Right ventricle myocardium superior (tissue), 1 donor: Measurements from ENCODE around the gene ACSL5. TPM values are rescaled to one million over a fixed set of nuclear protein-coding genes. Genes with fewer than 3 reads are reported as not detected.
"Not testable (repeated sequence)": the region's sequence is repeated elsewhere in the genome, so short reads cannot be mapped to it uniquely, and the experiment has no call there.

Experiments
- ATAC-seq: fragments of 200-7000 bp; cut with Tn5 transposase; one replicate; pipeline ENCODE4 v1.9.1; 2020; ENCODE audit warnings: mild to moderate bottlenecking; ENCODE audit not compliant: poor library complexity
- DNase-seq: peaks from one replicate; pipeline ENCODE4 v3.0.0-alpha.2; 2020
- intact Hi-C: fragments of 100-400 bp; cut with DNase I; formaldehyde crosslinking; loops from one replicate; pipeline ENCODE4 v1.11.2; 2022
- total RNA-seq: library from RNA; stranded (reverse); fragmentation: NEBNext Ultra II Directional; extraction: Animal tissue kit (Norgen Biotek cat#: 25700); gene quantifications from one replicate; pipeline ENCODE4 v1.2.1, GENCODE V29; 2021
- donor health status: DM: no; HTN: yes; CAD: no; lungs with severe emphysema.

Gene ACSL5
- total RNA-seq, 1 donor from 2014 or later = 6.0 TPM

- DNase-seq (no peak), ATAC-seq (no peak)
- intact Hi-C loops = no loop called here
Measured at GRCh38 chr10:112369495-112370423, 4.2 kb upstream of the ACSL5 start.

GRCh38 chr10:112370424-112370819, 3.5 kb upstream of the ACSL5 start:
- intact Hi-C loops = no loop called here
- DNase-seq (no peak), ATAC-seq (no peak)

- ATAC-seq, intact Hi-C loops, DNase-seq: not testable (repeated sequence)
Measured at GRCh38 chr10:112371326-112371725, 2.6 kb upstream of the ACSL5 start.

- ATAC-seq, intact Hi-C loops, DNase-seq: not testable (repeated sequence)
Measured at GRCh38 chr10:112372182-112372810, 1.6 kb upstream of the ACSL5 start.

- no peak for DNase-seq
- intact Hi-C loops = no loop called here
- ATAC-seq = peak; percentile 27
Measured at GRCh38 chr10:112374724-112375541, 1.0 kb downstream of the ACSL5 start.

- peak; percentile 82 for ATAC-seq
- intact Hi-C loops = no loop called here
- peak; percentile 80 for DNase-seq
Measured at GRCh38 chr10:112375721-112376395, 1.9 kb downstream of the ACSL5 start.

GRCh38 chr10:112376396-112376790, 2.5 kb downstream of the ACSL5 start:
- DNase-seq = no peak
- ATAC-seq = no peak
- intact Hi-C loops = no loop called here

- intact Hi-C loops, DNase-seq: not testable (repeated sequence)
Measured at GRCh38 chr10:112377116-112377515, 3.2 kb downstream of the ACSL5 start.

GRCh38 chr10:112379635-112380296, 5.8 kb downstream of the ACSL5 start:
- no peak for ATAC-seq
- no peak for DNase-seq
- intact Hi-C loops = no loop called here

More at GRCh38 chr10:112377116-112377515, 3.2 kb downstream of the ACSL5 start:
- ATAC-seq = not testable (repeated sequence)

- DNase-seq (no peak), ATAC-seq (no peak)
- intact Hi-C loops = no loop called here
Measured at GRCh38 chr10:112382515-112383235, 8.8 kb downstream of the ACSL5 start.

- intact Hi-C loops = no loop called here
- ATAC-seq (peak; percentile 46), DNase-seq (no peak)
Measured at GRCh38 chr10:112383325-112383724, 9.4 kb downstream of the ACSL5 start.

- intact Hi-C loops = no loop called here
Measured at GRCh38 chr10:112384141-112384540, 10.2 kb downstream of the ACSL5 start.

GRCh38 chr10:112385201-112385600, 11.3 kb downstream of the ACSL5 start:
- ATAC-seq (no peak), DNase-seq (no peak)
- intact Hi-C loops = no loop called here

More at GRCh38 chr10:112384141-112384540, 10.2 kb downstream of the ACSL5 start:
- DNase-seq = no peak
- no peak for ATAC-seq

- DNase-seq, intact Hi-C loops, ATAC-seq: not testable (repeated sequence)
Measured at GRCh38 chr10:112388056-112388455, 14.1 kb downstream of the ACSL5 start.

GRCh38 chr10:112388548-112388947, 14.6 kb downstream of the ACSL5 start:
- intact Hi-C loops = no loop called here
- no peak for ATAC-seq
- no peak for DNase-seq

GRCh38 chr10:112389271-112389822, 15.4 kb downstream of the ACSL5 start:
- intact Hi-C loops = no loop called here
- peak; percentile 61 for ATAC-seq
- no peak for DNase-seq

- ATAC-seq (no peak), DNase-seq (no peak)
- intact Hi-C loops = no loop called here
Measured at GRCh38 chr10:112390125-112390703, 16.3 kb downstream of the ACSL5 start.
